CD4-positive, CD25-positive, alpha-beta regulatory T cell (primary cell): ENCODE results near the gene GRK3. TPM values are rescaled to one million over a fixed set of nuclear protein-coding genes. Genes with fewer than 3 reads are reported as not detected.
A peak's percentile ranks its signal among the peaks of the same experiment; 100 is the strongest.

Experiments
- ATAC-seq, 2 donors: fragments of 150-1000 bp; cut with Tn5 transposase; one replicate each; pipeline ENCODE4 v1.10.0; 2021; ENCODE audit warnings: low read depth in 2 of 2, moderate number of reproducible peaks in 2 of 2, moderate library complexity in 1 of 2
- DNase-seq, 3 donors: peaks; one replicate each; pipeline versions ENCODE4 v3.0.0 to v3.0.0-alpha.2; 2012 to 2022; ENCODE audit warnings: mixed read lengths in 1 of 3
- H3K27ac ChIP-seq: one replicate; pipeline ENCODE4 v1.7.0; 2013; ENCODE audit warnings: mild to moderate bottlenecking, low read length; ENCODE audit not compliant: insufficient read depth, poor library complexity, severe bottlenecking
- H3K27me3 ChIP-seq: one replicate; pipeline ENCODE4 v1.7.0; 2013; ENCODE audit warnings: low read length; ENCODE audit not compliant: control insufficient read depth, insufficient read depth
- H3K36me3 ChIP-seq: one replicate; pipeline ENCODE4 v1.7.0; 2013; ENCODE audit warnings: mild to moderate bottlenecking, low read length, moderate library complexity; ENCODE audit not compliant: control insufficient read depth, insufficient read depth
- H3K4me1 ChIP-seq: 2 replicates; pipeline ENCODE4 v1.7.0; 2013; ENCODE audit warnings: mild to moderate bottlenecking, low read length; ENCODE audit not compliant: insufficient read depth, control insufficient read depth, poor library complexity, severe bottlenecking
- H3K4me3 ChIP-seq: one replicate; pipeline ENCODE4 v1.7.0; 2013; ENCODE audit warnings: low read depth, mild to moderate bottlenecking, low read length, moderate library complexity
- H3K9me3 ChIP-seq, 2 experiments: 1 replicate in 1 of 2; 2 replicates in 1 of 2; pipeline ENCODE4 v1.7.0; 2013; ENCODE audit warnings: low read length in 2 of 2, mild to moderate bottlenecking in 1 of 2, moderate library complexity in 1 of 2; ENCODE audit not compliant: control insufficient read depth in 2 of 2
- H3K27ac Mint-ChIP-seq, 3 donors: one replicate each; pipeline ENCODE4 v1.8.0; 2020 to 2022; ENCODE audit warnings: mild to moderate bottlenecking in 3 of 3, mixed read lengths in 3 of 3, moderate library complexity in 2 of 3
- H3K27me3 Mint-ChIP-seq: one replicate; pipeline ENCODE4 v1.8.0; 2022; ENCODE audit warnings: mild to moderate bottlenecking, mixed read lengths
- H3K36me3 Mint-ChIP-seq: one replicate; pipeline ENCODE4 v1.8.0; 2020; ENCODE audit warnings: mixed read lengths
- H3K4me1 Mint-ChIP-seq, 4 donors: one replicate each; pipeline ENCODE4 v1.8.0; 2020 to 2022; ENCODE audit warnings: mixed read lengths in 4 of 4, mild to moderate bottlenecking in 1 of 4
- H3K4me3 Mint-ChIP-seq, 4 donors: one replicate each; pipeline ENCODE4 v1.8.0; 2020 to 2022; ENCODE audit warnings: mild to moderate bottlenecking in 4 of 4, mixed read lengths in 4 of 4, moderate library complexity in 3 of 4
- H3K9me3 Mint-ChIP-seq, 7 donors: one replicate each; pipeline ENCODE4 v1.8.0; 2020 to 2022; ENCODE audit warnings: mixed read lengths in 7 of 7, mild to moderate bottlenecking in 3 of 7, moderate library complexity in 2 of 7
- polyA plus RNA-seq, 4 donors: library from polyadenylated mRNA; unstranded; fragments of 300-500 nt; fragmentation: Illumina TruSeq; gene quantifications; one replicate each; pipeline ENCODE4 v1.2.3, GENCODE V29; 2021
- total RNA-seq: library from RNA; stranded (reverse); gene quantifications from one replicate; pipeline ENCODE4 v1.2.3, GENCODE V29; 2022

Gene GRK3
- total and polyA plus RNA-seq, 5 donors from 2014 or later = 0.51 to 3.5 (median 1.1) TPM

DNA sequence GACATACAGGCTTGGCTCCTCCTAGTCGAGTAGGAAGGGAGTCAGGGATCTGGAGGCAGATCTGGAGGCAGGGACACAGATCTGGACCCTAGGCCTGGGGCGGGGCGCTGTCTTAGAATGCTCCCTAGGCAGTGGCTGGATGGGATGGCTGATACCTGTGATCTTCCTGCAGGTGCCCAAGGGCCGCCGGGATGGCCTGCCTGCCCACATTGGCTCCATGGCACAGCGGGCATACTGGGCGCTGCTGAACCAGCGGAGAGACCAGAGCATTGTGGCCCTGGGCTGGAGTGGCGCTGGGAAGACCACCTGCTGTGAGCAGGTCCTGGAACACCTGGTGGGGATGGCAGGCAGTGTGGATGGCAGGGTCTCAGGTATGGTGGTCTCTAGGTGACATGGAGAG lies 212.9 kb downstream of the GRK3 start:
- no peak for ATAC-seq
- Mint-ChIP-seq H3K4me3 (no peak overlapping the region), H3K9me3 (no peaks in the 10 kb centered on the region), H3K4me1 (peaks cover 0 to 7% (median 6%) of the 10 kb centered on the region in 4 donors), H3K27me3 (no peaks in the 10 kb centered on the region), H3K36me3 (peaks cover 3% of the 10 kb centered on the region), H3K27ac (no peak overlapping the region)
- Histone ChIP-seq H3K4me3 (no peak overlapping the region), H3K27ac (no peak overlapping the region), H3K27me3 (no peaks in the 10 kb centered on the region), H3K4me1 (no peaks in the 10 kb centered on the region), H3K36me3 (no peaks in the 10 kb centered on the region), H3K9me3 (no peaks in the 10 kb centered on the region)
- DNase-seq = no peak

DNA sequence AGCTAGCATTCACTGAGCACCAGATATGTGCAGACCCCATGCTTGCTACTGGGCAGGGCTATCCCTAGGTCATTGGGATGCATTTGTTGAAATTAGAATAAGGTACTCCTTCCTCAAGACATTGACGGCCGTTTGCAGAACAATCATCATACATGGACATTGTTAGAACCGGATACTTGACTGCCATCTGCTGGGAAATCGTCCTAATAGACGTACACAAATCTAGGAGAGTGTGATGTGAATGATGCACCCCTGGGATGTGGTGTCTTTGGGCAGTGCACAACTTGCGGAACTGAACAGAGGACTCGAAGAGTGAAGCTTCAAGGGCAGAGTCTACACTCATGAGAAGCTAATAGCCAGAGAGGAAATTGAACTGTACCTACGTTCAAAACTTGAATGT lies 213.4 kb downstream of the GRK3 start:
- Mint-ChIP-seq H3K27me3 (no peaks in the 10 kb centered on the region), H3K4me1 (peaks cover 0 to 5% (median 3%) of the 10 kb centered on the region in 4 donors), H3K27ac (no peak overlapping the region), H3K36me3 (peaks cover 3% of the 10 kb centered on the region), H3K4me3 (no peak overlapping the region), H3K9me3 (no peaks in the 10 kb centered on the region)
- ATAC-seq (no peak), DNase-seq (peak in 1 of 3 donors; percentile 63)
- Histone ChIP-seq H3K4me3 (no peak overlapping the region), H3K27ac (no peak overlapping the region), H3K4me1 (no peaks in the 10 kb centered on the region), H3K36me3 (no peaks in the 10 kb centered on the region), H3K27me3 (no peaks in the 10 kb centered on the region), H3K9me3 (no peaks in the 10 kb centered on the region)

Other genes with a start within 250 kb of the GRK3 start
- 0.35 TPM for gene MYO18B, start 177.5 kb downstream of the GRK3 start, total RNA-seq
- gene MYO18B, start 177.5 kb downstream of the GRK3 start, polyA plus RNA-seq = under 1 TPM in 1 of 4 donors, not detected in 3; 0.27 TPM